Panc1 (cell line): ENCODE results near the gene SCAMP3. TPM values are rescaled to one million over a fixed set of nuclear protein-coding genes. Genes with fewer than 3 reads are reported as not detected.

Experiments used
- ATAC-seq: fragments of 200-7000 bp; cut with Tn5 transposase; 2 replicates; pipeline ENCODE4 v1.9.1; 2020; ENCODE audit warnings: mild to moderate bottlenecking, moderate library complexity
- BruUV-seq: library from RNA; stranded (reverse); fragments of 400-500 nt; replicated peaks from 2 replicates; lab custom pipeline; 2021; lab: Mats Ljungman, UMichigan
- CTCF ChIA-PET: fragments of 300-600 bp; sonication (Branson Sonifier 250); formaldehyde crosslinking; loops from one replicate; lab custom pipeline; 2022; ENCODE audit warnings: antibody characterized with exemption; lab: Charles Lee
- POLR2A ChIA-PET: fragments of 300-600 bp; sonication (Branson Sonifier 250); formaldehyde crosslinking; loops from one replicate; lab custom pipeline; 2022; ENCODE audit warnings: antibody characterized with exemption; lab: Charles Lee
- DNase-seq: peaks from one replicate; pipeline ENCODE4 v3.0.0-alpha.2; 2010; ENCODE audit warnings: low read depth, low spot score
- H3K27ac ChIP-seq: 2 replicates; pipeline ENCODE4 v1.5.1; 2011; ENCODE audit warnings: mild to moderate bottlenecking, low read length, inconsistent platforms
- H3K27me3 ChIP-seq: fragments of 200-500 bp; sonication (Bioruptor generic); 2 replicates; pipeline ENCODE4 v1.6.0; 2014; ENCODE audit warnings: low read length, inconsistent platforms; ENCODE audit not compliant: control insufficient read depth, insufficient read depth
- H3K36me3 ChIP-seq: fragments of 200-500 bp; sonication (Bioruptor generic); 2 replicates; pipeline ENCODE4 v1.5.1; 2014; ENCODE audit warnings: inconsistent platforms, mild to moderate bottlenecking, low read length, moderate library complexity; ENCODE audit not compliant: control insufficient read depth, insufficient read depth
- H3K4me1 ChIP-seq: 2 replicates; pipeline ENCODE4 v1.5.1; 2011; ENCODE audit warnings: inconsistent platforms, mild to moderate bottlenecking, low read length, moderate library complexity; ENCODE audit not compliant: control insufficient read depth, insufficient read depth
- H3K4me3 ChIP-seq, 2 experiments: 2 replicates each; pipeline ENCODE4 v1.5.1; 2011 to 2012; ENCODE audit warnings: low read depth in 2 of 2, low read length in 2 of 2, mild to moderate bottlenecking in 2 of 2, inconsistent platforms in 1 of 2, moderate library complexity in 1 of 2
- H3K9me3 ChIP-seq: fragments of 200-500 bp; sonication (Bioruptor generic); 2 replicates; pipeline ENCODE4 v1.5.1; 2014; ENCODE audit warnings: low read depth, mild to moderate bottlenecking, inconsistent platforms, low read length, moderate library complexity; ENCODE audit not compliant: control insufficient read depth, insufficient read depth
- CTCF ChIP-seq: fragments of 450-650 bp; IDR thresholded peaks from 2 replicates; pipeline ENCODE4 v1.5.1; 2017; ENCODE audit warnings: mild to moderate bottlenecking
- POLR2AphosphoS5 ChIP-seq: IDR thresholded peaks from 2 replicates; pipeline ENCODE4 v1.6.1; 2012; ENCODE audit warnings: mild to moderate bottlenecking, low read depth, low read length, moderate library complexity
- REST ChIP-seq, 2 experiments: IDR thresholded peaks; 2 replicates each; pipeline ENCODE4 v1.6.1; 2011 to 2012; ENCODE audit warnings: low read depth in 2 of 2, control low read depth in 1 of 2, low read length in 1 of 2, mild to moderate bottlenecking in 1 of 2, moderate library complexity in 1 of 2; ENCODE audit not compliant: insufficient read depth in 1 of 2
- SIN3A ChIP-seq: IDR thresholded peaks from 2 replicates; pipeline ENCODE4 v1.6.1; 2012; ENCODE audit warnings: low read depth, mild to moderate bottlenecking, low read length, moderate library complexity, borderline replicate concordance; ENCODE audit not compliant: insufficient read depth
- TCF7L2 ChIP-seq: IDR thresholded peaks from 2 replicates; pipeline ENCODE4 v1.6.1; 2011; ENCODE audit warnings: mild to moderate bottlenecking, low read depth, low read length, inconsistent platforms
- in situ Hi-C: cut with HindIII; loops from 2 replicates; pipeline ENCODE4 v1.10.0; 2016; ENCODE audit warnings: low sequenced_read_pairs, low pct_unique_long_range_greater_than_20kb
- intact Hi-C: fragments of 100-400 bp; cut with micrococcal nuclease; formaldehyde crosslinking; loops from one replicate; pipeline ENCODE4 v1.10.0; 2022; ENCODE audit not compliant: unreplicated experiment
- total RNA-seq: library from RNA; stranded (reverse); gene quantifications from one replicate; pipeline ENCODE4 v1.2.1, GENCODE V29; 2021; ENCODE audit not compliant: unreplicated experiment

Gene SCAMP3
- total RNA-seq, 1 experiment from 2014 or later: 200 TPM

GRCh38 chr1:155250633-155251449 lies 11.3 kb downstream of the SCAMP3 start:
- DNase-seq (no peak), ATAC-seq (peak; percentile 89)
- intact Hi-C loops (no loop called here), in situ Hi-C loops (no loop called here)
- peaks cover 3% of the 10 kb centered on the region; the same call in 1 of the 2 replicates for H3K36me3 ChIP-seq
- H3K4me3 ChIP-seq: no peak overlapping the region
- ChIA-PET CTCF (interaction anchor here (0.6 to 3.9 kb wide), 12 partner anchors 9 to 348 kb away, joined by 3 to 34 read pairs (median 4); partner anchors contain the start of genes CLK2, FDPS and RUSC1), POLR2A (interaction anchor here (0.5 to 1.2 kb wide), 3 partner anchors 66 to 178 kb away, joined by 3 to 13 read pairs (median 3); no protein-coding TSS in a partner anchor)
- H3K27me3 ChIP-seq: no peaks in the 10 kb centered on the region
- peak overlapping the region; percentile 9; the same call in 1 of the 2 replicates for H3K27ac ChIP-seq
- BruUV-seq: no TSS peak
- TF ChIP-seq POLR2AphosphoS5 (peak; percentile 24; the same call in 1 of the 2 replicates), REST (IDR thresholded peaks at IDR 0.05; ENCODE audit: insufficient read depth in 1 of 2, low read depth in 2 of 2, low read length in 1 of 2) (no peak), SIN3A (no peak), TCF7L2 (peak; percentile 67), CTCF (peak; percentile 100)
- peaks cover 7% of the 10 kb centered on the region for H3K4me1 ChIP-seq
- H3K9me3 ChIP-seq: no peaks in the 10 kb centered on the region

- CTCF ChIA-PET: interaction anchor here (0.6 to 3.9 kb wide), 10 partner anchors 8 to 1303 kb away, joined by 3 to 34 read pairs (median 4); partner anchors contain the start of genes CLK2, DENND4B and FDPS
- Histone ChIP-seq H3K4me3 (no peak overlapping the region), H3K4me1 (peaks cover 6% of the 10 kb centered on the region; the same call in 1 of the 2 replicates), H3K27me3 (no peaks in the 10 kb centered on the region), H3K9me3 (no peaks in the 10 kb centered on the region), H3K36me3 (peaks cover 3% of the 10 kb centered on the region; the same call in 1 of the 2 replicates), H3K27ac (no peak overlapping the region)
- POLR2A ChIA-PET: interaction anchor here (0.5 to 0.8 kb wide), 2 partner anchors 84 to 177 kb away, joined by 3 to 13 read pairs; no protein-coding TSS in a partner anchor
- no TSS peak for BruUV-seq
- in situ Hi-C loops (no loop called here), intact Hi-C loops (no loop called here)
- TF ChIP-seq TCF7L2 (no peak), POLR2AphosphoS5 (no peak), SIN3A (no peak), REST (IDR thresholded peaks at IDR 0.05; ENCODE audit: insufficient read depth in 1 of 2, low read depth in 2 of 2, low read length in 1 of 2) (no peak)
- ATAC-seq (no peak), DNase-seq (no peak)
Observed at GRCh38 chr1:155250246-155250632, 11.9 kb downstream of the SCAMP3 start.
